RWPE1 (cell line): ENCODE results near the gene SPATA45.

Experiments used
- CTCF ChIA-PET: fragments of 350-600 bp; sonication (Branson Sonifier 250); formaldehyde crosslinking; extraction: SDS; loops from one replicate; lab custom pipeline; 2021; lab: Yijun Ruan, JAX
- POLR2A ChIA-PET: fragments of 400-600 bp; formaldehyde crosslinking; extraction: SDS; loops from one replicate; lab custom pipeline; 2020; ENCODE audit warnings: antibody characterized with exemption; ENCODE audit not compliant: low non-redundant PET; lab: Yijun Ruan, JAX
- DNase-seq: peaks from one replicate; pipeline ENCODE4 v3.0.0; 2012; ENCODE audit warnings: low spot score
- H3K27ac ChIP-seq: fragments of 450-650 bp; 2 replicates; pipeline ENCODE4 v1.5.1; 2017
- CTCF ChIP-seq: fragments of 450-650 bp; conservative IDR thresholded peaks from 2 replicates; pipeline ENCODE4 v1.5.1; 2017; ENCODE audit warnings: low read depth, mild to moderate bottlenecking

Gene SPATA45

GRCh38 chr1:212824201-212824600, 23.2 kb downstream of the SPATA45 start:
- no peak for TF ChIP-seq CTCF
- CTCF ChIA-PET: no interaction called here
- POLR2A ChIA-PET: no interaction called here
- DNase-seq: no peak
- H3K27ac ChIP-seq: no peak overlapping the region

GRCh38 chr1:212822956-212823355, 24.5 kb downstream of the SPATA45 start:
- H3K27ac ChIP-seq: no peak overlapping the region
- ChIA-PET CTCF (no interaction called here), POLR2A (no interaction called here)
- no peak for DNase-seq
- TF ChIP-seq CTCF: no peak

GRCh38 chr1:212820969-212821368, 26.5 kb downstream of the SPATA45 start:
- no peak overlapping the region for H3K27ac ChIP-seq
- no peak for DNase-seq
- ChIA-PET POLR2A (no interaction called here), CTCF (no interaction called here)
- TF ChIP-seq CTCF: no peak

- TF ChIP-seq CTCF: no peak
- no peak overlapping the region for H3K27ac ChIP-seq
- POLR2A ChIA-PET: no interaction called here
- DNase-seq: no peak
- CTCF ChIA-PET: interaction anchor here (0.7 kb wide), 1 partner anchor 454 kb away, joined by 8 read pairs; no protein-coding TSS in a partner anchor
Observed at GRCh38 chr1:212819726-212820125, 27.7 kb downstream of the SPATA45 start.

- DNase-seq: no peak
- ChIA-PET POLR2A (no interaction called here), CTCF (no interaction called here)
- no peak overlapping the region for H3K27ac ChIP-seq
- no peak for TF ChIP-seq CTCF
Observed at GRCh38 chr1:212816567-212817278, 30.7 kb downstream of the SPATA45 start.

GRCh38 chr1:212814537-212815334, 32.7 kb downstream of the SPATA45 start:
- POLR2A ChIA-PET: no interaction called here
- no peak for DNase-seq
- TF ChIP-seq CTCF: no peak
- no peak overlapping the region for H3K27ac ChIP-seq
- CTCF ChIA-PET: interaction anchor here (1.0 kb wide), 1 partner anchor 179 kb away, joined by 3 read pairs; no protein-coding TSS in a partner anchor
